ENCODE measurements around the gene BAIAP2.

Gene BAIAP2

DNA sequence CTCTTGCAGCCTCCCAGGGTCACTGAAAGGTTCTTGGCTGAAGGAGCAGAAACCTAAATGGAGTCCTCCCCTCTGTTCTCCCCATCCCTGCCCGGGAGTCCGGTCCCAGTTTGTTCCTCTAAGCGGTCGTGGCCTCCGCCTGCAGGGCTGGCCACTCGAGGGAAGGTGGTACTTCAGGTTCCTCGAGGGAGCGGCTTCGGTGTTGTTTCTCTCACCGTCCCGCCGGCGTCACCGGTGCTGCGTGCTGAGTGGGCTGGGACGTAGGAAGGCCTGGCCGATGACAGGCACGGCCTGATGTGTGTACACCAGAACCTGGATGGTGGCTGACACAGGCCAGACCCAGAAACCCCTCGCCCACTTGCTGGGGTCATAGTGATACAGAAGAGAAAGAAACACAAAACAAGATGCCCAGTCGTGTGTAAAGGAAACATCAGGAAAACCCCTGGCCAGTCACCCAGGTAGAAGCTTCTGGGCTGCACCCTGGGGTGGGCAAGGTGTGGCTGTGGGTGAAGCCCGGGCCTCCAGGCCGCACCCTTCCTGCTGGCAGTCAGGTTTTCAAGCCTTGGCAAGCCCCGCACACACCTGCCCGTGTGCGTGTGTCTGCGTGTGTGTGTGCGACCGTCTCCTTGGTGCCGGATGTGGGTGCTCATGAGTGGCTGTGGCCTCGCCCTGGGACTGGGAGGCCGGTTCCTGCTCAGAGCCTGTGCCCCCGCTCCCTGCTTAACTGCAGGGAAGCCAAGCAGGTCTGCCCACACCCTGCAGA is 52.0 kb downstream of the BAIAP2 start:
- TF ChIP-seq, protein P1, sequence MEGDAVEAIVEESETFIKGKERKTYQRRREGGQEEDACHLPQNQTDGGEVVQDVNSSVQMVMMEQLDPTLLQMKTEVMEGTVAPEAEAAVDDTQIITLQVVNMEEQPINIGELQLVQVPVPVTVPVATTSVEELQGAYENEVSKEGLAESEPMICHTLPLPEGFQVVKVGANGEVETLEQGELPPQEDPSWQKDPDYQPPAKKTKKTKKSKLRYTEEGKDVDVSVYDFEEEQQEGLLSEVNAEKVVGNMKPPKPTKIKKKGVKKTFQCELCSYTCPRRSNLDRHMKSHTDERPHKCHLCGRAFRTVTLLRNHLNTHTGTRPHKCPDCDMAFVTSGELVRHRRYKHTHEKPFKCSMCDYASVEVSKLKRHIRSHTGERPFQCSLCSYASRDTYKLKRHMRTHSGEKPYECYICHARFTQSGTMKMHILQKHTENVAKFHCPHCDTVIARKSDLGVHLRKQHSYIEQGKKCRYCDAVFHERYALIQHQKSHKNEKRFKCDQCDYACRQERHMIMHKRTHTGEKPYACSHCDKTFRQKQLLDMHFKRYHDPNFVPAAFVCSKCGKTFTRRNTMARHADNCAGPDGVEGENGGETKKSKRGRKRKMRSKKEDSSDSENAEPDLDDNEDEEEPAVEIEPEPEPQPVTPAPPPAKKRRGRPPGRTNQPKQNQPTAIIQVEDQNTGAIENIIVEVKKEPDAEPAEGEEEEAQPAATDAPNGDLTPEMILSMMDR (IDR thresholded peaks at IDR 0.05; ENCODE audit: low read depth, low read length): no peak

DNA sequence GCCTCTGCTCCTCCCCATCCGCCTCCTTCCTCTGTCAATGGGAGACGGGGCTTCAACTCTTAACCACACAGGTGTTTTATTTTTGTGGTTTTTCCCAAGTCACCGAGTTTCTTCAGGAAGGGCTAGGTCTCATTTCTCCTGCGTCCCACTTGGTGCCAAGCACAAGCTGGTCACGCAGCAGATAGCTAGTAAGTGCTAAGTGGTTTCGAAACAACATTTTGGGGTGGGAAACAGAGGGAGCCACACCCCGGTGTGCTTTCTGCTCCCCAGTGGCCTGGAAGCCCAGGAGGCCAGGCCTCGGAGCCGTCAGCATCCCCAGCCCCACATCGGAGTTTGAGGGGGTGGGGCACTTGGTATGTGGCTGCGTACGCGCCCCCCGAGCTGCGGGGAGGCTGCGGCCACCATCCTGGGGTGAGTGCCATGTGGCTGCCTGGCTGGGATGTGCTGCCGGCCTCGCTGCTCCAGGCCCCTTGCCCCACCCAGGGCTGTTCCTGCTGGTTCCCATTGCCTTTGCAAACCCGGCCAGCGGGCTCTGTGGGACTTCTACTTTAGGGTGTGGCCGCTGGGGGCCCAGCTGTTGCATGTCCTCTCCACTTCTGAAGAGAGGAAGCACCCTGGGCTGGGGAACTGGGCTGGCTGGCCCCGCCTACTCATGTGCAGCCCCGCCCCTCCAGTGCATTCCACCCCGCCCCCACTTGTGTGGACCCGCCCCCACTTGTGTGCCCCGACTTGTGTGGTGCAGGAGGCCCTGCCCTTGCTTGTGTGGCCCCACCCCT is 55.6 kb downstream of the BAIAP2 start:
- H3K9me3 ChIP-seq (ENCODE audit: severe bottlenecking): no peaks in the 10 kb centered on the region
- peak; percentile 56 for DNase-seq
- no peak overlapping the region for H3K27ac ChIP-seq
- TF ChIP-seq, protein P1 (IDR thresholded peaks at IDR 0.05; ENCODE audit: low read depth, low read length): no peak
- H3K36me3 ChIP-seq: peaks cover 68% of the 10 kb centered on the region
- H3K4me3 ChIP-seq (ENCODE audit: low read depth, low read length): no peak overlapping the region
- no peaks in the 10 kb centered on the region for H3K27me3 ChIP-seq (ENCODE audit: insufficient read depth, low read depth, severe bottlenecking)

More for the DNA sequence above, 52.0 kb downstream of the BAIAP2 start:
- H3K4me3 ChIP-seq (ENCODE audit: low read depth, low read length): no peak overlapping the region
- peaks cover 87% of the 10 kb centered on the region for H3K36me3 ChIP-seq
- no peak for DNase-seq
- H3K9me3 ChIP-seq (ENCODE audit: severe bottlenecking): no peaks in the 10 kb centered on the region
- H3K27ac ChIP-seq: no peak overlapping the region
- H3K27me3 ChIP-seq (ENCODE audit: insufficient read depth, low read depth, severe bottlenecking): no peaks in the 10 kb centered on the region

DNA sequence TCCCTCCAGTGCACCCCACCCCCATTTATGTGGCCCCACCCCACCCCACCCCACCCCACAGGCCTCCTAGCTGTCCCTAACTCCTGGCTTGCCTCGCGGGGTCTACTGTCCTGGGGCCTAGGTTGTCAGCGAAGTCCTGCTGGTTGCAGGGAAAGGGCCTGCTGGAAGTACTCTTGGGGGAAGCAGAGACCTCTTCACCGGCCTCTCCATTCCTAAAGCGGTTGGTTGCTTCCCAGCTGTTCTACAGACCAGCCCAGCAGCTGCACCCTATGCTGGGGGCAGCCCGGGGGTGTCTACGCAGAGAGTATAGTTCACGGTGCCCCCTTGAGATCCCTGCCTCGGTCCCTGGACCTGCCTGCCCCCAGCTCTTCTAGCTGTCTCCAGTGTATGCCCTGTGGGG is 56.2 kb downstream of the BAIAP2 start:
- Histone ChIP-seq H3K27ac (no peak overlapping the region), H3K4me3 (ENCODE audit: low read depth, low read length) (no peak overlapping the region), H3K9me3 (ENCODE audit: severe bottlenecking) (no peaks in the 10 kb centered on the region), H3K36me3 (peaks cover 68% of the 10 kb centered on the region), H3K27me3 (ENCODE audit: insufficient read depth, low read depth, severe bottlenecking) (no peaks in the 10 kb centered on the region)
- DNase-seq: no peak
- TF ChIP-seq, protein P1 (IDR thresholded peaks at IDR 0.05; ENCODE audit: low read depth, low read length): no peak

DNA sequence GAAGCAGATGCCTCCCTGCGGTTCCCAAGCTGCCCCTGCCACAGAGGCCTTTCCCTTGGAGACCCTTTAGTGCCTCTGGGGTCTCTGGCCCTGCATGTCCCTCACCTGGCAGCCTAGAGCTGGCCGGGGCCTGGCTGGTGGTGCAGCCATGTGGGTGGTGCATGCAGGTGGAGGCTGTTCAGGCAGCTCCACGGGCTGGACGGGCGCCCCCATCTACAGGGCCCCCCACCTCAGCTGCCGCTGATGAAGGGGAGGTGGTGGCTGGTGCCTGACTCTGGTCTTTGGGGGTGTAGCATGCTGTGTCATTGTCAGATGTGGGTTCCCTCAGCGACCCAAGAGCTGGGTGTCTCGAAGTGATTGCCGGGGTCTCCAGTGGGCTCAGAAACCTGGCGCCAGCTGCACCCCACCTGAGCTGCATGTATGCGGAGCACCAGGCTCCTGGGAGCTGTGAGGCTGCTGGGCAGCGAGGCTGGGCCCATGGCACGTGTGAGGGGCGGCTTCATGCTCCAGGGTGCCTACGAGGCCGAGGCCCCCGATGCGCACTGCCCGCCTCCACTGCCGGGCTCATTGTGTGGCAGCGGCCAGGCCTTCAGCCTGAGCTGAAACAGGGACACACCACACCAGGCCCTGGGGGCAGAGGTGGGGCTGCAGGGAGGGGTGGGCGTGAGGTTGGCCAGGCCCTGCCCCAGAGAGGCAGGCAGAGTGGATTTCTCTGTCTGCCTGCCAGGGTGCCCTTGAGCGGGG is 57.0 kb downstream of the BAIAP2 start:
- Histone ChIP-seq H3K4me3 (ENCODE audit: low read depth, low read length) (no peak overlapping the region), H3K27ac (no peak overlapping the region; the same call in 1 of the 2 replicates), H3K27me3 (ENCODE audit: insufficient read depth, low read depth, severe bottlenecking) (no peaks in the 10 kb centered on the region), H3K36me3 (peaks cover 68% of the 10 kb centered on the region), H3K9me3 (ENCODE audit: severe bottlenecking) (no peaks in the 10 kb centered on the region)
- DNase-seq: no peak
- TF ChIP-seq, protein P1 (IDR thresholded peaks at IDR 0.05; ENCODE audit: low read depth, low read length): no peak

DNA sequence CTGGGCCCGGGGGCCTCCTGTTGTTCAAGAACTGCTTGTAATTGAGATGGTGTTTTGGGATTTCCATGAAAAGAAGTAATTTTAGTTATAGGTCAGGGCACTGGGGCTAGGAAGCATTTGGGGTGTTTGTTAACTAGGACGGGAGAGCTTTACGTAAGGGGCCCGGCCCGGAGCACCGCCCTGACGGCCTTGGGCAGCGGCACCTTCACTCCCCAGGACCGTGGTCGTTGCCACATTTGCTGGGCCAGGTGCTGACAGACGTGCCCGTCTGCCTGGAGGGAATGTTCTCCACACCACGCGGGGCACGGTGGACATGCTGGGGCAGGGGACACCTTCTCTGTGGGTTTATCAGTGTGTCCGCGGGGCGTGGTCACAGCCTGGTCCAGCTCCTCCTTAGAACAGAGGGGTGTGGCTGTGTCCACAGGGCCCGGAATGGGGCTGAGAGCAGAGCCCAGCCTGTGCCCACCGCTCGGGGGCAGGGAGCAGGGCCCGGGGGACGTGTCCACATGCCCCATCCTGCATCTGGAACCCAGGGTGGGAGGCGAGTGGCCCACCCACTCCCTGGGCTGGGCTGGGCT is 57.7 kb downstream of the BAIAP2 start:
- Histone ChIP-seq H3K27ac (peak overlapping the region; percentile 30; the same call in 1 of the 2 replicates), H3K27me3 (ENCODE audit: insufficient read depth, low read depth, severe bottlenecking) (no peaks in the 10 kb centered on the region), H3K4me3 (ENCODE audit: low read depth, low read length) (no peak overlapping the region), H3K36me3 (peaks cover 63% of the 10 kb centered on the region), H3K9me3 (ENCODE audit: severe bottlenecking) (no peaks in the 10 kb centered on the region)
- no peak for DNase-seq
- TF ChIP-seq, protein P1 (IDR thresholded peaks at IDR 0.05; ENCODE audit: low read depth, low read length): no peak

All from WERI-Rb-1 (cell line).